Ovary (tissue), 9 donors: Measurements from ENCODE around the gene FEM1B. TPM values are rescaled to one million over a fixed set of nuclear protein-coding genes. Genes with fewer than 3 reads are reported as not detected.

Source experiments
- DNase-seq, 5 donors: peaks; one replicate each; pipeline ENCODE4 v3.0.0-alpha.2; 2019 to 2020
- H3K27ac ChIP-seq, 2 donors: fragments of 200-600 bp; one replicate each; pipeline versions ENCODE4 v1.5.1 to v1.8.0; 2019 to 2022
- H3K27me3 ChIP-seq: fragments of 200-600 bp; one replicate; pipeline ENCODE4 v1.8.0; 2022
- H3K36me3 ChIP-seq: fragments of 200-600 bp; sonication (generic); one replicate; pipeline ENCODE4 v1.5.1; 2019
- H3K4me1 ChIP-seq: one replicate; pipeline ENCODE4 v1.8.1; 2013; ENCODE audit warnings: mild to moderate bottlenecking, moderate library complexity; ENCODE audit not compliant: insufficient read depth
- H3K4me3 ChIP-seq: fragments of 200-600 bp; sonication (generic); one replicate; pipeline ENCODE4 v1.5.1; 2017
- H3K9me3 ChIP-seq, 2 donors: fragments of 200-600 bp in 1 of 2; sonication (generic) in 1 of 2; one replicate each; pipeline versions ENCODE4 v1.5.1 to v1.8.1; 2013 to 2019; ENCODE audit warnings: mild to moderate bottlenecking in 1 of 2, moderate library complexity in 1 of 2
- CTCF ChIP-seq, 3 donors: fragments of 450-650 bp in 2 of 3; fragments of 200-600 bp in 1 of 3; IDR thresholded peaks; one replicate each; pipeline versions ENCODE4 v1.5.1 to v1.8.0; 2016 to 2022; ENCODE audit warnings: antibody characterized with exemption in 3 of 3, mild to moderate bottlenecking in 1 of 3
- EP300 ChIP-seq: sonication (generic); formaldehyde crosslinking; IDR thresholded peaks from one replicate; pipeline ENCODE4 v1.6.1; 2017; ENCODE audit warnings: antibody characterized with exemption
- POLR2A ChIP-seq: fragments of 450-650 bp; IDR thresholded peaks from one replicate; pipeline ENCODE4 v1.6.1; 2017; ENCODE audit warnings: antibody characterized with exemption, mild to moderate bottlenecking, moderate library complexity
- WGBS, 3 donors: extraction: QIAGEN DNeasy Blood & Tissue Kit in 1 of 3; methylation state at CpG; one replicate each; pipeline versions ENCODE4 v1.1.5 to v1.1.7; 2013 to 2017; 5-methylcytosine and 5-hydroxymethylcytosine counted together
- intact Hi-C, 4 donors: fragments of 100-400 bp; cut with DNase I; formaldehyde crosslinking; loops; one replicate each; pipeline versions ENCODE4 v1.11.0 to v1.15.1; 2022 to 2023
- polyA plus RNA-seq, 2 donors: library from polyadenylated mRNA; stranded (reverse); fragments of 200-250 nt in 1 of 2; fragments of 350-450 nt in 1 of 2; fragmentation: Illumina TruSeq in 1 of 2; extraction: RNeasy Lipid Tissue Mini Kit (QIAGEN cat#74804) in 1 of 2; gene quantifications; one replicate each; pipeline ENCODE4 v1.2.3, GENCODE V29; 2013 to 2014
- total RNA-seq, 7 donors: library from RNA; depleted of rRNA in 2 of 7; stranded (reverse); fragments of >200 nt in 2 of 7; fragmentation: NEBNext Ultra II Directional in 3 of 7; extraction: Animal tissue kit (Norgen Biotek cat#: 25700) in 3 of 7; gene quantifications; one replicate each; pipeline versions ENCODE4 v1.1.0 to v1.2.4, GENCODE V29; 2016 to 2023
- donor health status: DM: no; HTN: no; CAD: no; lungs with moderate emphysema.
- donor health status: DM: no; HTN: no; CAD: no.
- donor health status: Bipolar disorder and iron deficiency.
- donor health status: DM: yes; HTN: yes; CAD: no.
- donor health status: DM: no; HTN: no; CAD: no.
- donor health status: DM: yes; HTN: yes; CAD: no.

FEM1B gene
- total and polyA plus RNA-seq, 9 donors = 15.8 to 83.2 (median 54.8) TPM

GRCh38 chr15:68261980-68262379 lies 15.6 kb upstream of the FEM1B start:
- intact Hi-C loops = no loop called here
- Histone ChIP-seq H3K9me3 (no peaks in the 10 kb centered on the region), H3K4me1 (no peaks in the 10 kb centered on the region), H3K36me3 (no peaks in the 10 kb centered on the region), H3K27ac (no peak overlapping the region), H3K4me3 (no peak overlapping the region), H3K27me3 (peaks cover 3% of the 10 kb centered on the region)
- TF ChIP-seq POLR2A = no peak
- no peak for DNase-seq
- WGBS, 3 donors = 96 to 97% (median 97%) methylated on average over 3 of the region's 3 CpGs

DNA sequence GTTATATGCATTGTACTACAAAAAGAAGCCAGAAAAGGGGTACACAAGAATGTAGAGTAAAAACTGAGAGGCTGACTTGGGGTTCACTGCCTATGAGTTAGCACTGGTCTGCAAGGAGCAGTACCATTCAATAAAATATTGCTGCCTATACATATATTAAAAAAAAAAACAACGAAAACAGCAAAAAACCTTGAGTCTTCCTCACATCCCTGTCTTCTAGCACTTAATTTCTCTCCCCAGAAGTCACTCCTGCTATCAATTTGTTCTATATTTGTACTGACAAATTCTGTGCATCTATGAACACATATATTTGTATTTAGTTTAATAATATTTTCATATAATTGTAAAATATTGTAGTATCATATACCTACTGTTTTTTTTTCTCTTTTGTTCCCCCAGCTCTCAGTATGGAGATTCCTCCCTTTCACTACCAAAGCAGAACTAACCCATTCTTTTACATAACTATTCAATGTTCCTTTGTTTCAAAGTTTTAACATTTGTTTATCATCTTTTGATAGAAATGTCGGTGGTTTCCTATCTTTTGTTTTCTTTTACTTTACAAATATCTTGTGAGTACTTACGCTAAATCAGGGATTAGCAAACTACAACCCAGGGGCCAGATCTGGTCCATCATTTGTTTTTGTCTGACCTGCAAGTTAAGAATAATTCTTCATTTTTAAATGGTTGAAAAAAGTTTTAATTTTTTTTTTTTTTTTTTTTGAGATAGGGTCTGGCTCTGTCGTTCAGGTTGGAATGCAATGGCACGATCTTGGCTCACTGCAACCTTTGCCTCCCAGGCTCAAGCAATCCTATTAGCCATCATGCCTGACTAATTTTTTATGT lies 14.8 kb upstream of the FEM1B start:
- Histone ChIP-seq H3K27ac (no peak overlapping the region), H3K36me3 (no peaks in the 10 kb centered on the region), H3K27me3 (peaks cover 3% of the 10 kb centered on the region), H3K9me3 (no peaks in the 10 kb centered on the region), H3K4me3 (no peak overlapping the region), H3K4me1 (no peaks in the 10 kb centered on the region)
- DNase-seq = no peak
- no peak for TF ChIP-seq POLR2A
- no peak for TF ChIP-seq CTCF (IDR thresholded peaks at IDR 0.05)
- TF ChIP-seq EP300 = no peak
- whole genome bisulfite sequencing, 3 donors = 41 to 46% (median 42%) methylated on average over 5 of the region's 5 CpGs
- intact Hi-C loops = no loop called here

DNA sequence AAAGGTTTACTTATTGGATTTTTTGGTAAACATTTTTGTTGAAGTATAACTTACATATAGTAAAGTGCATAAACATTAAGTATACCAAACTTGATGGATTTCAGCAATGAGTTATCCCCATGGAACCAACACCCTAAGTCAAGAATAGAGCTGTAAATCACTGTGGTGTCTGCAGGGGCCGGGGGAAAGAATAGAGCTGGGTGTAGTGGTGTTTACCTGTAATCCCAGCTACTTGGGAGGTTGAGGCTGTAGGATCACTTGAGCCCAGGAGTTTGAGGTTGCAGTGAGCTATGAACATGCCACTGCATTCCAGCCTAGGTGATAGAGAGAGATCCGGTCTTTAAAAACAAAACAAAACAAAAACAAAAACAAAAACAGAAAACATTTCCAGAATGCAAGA lies 13.3 kb upstream of the FEM1B start:
- WGBS, 3 donors = 41 to 53% (median 43%) methylated on average over 2 of the region's 2 CpGs

DNA sequence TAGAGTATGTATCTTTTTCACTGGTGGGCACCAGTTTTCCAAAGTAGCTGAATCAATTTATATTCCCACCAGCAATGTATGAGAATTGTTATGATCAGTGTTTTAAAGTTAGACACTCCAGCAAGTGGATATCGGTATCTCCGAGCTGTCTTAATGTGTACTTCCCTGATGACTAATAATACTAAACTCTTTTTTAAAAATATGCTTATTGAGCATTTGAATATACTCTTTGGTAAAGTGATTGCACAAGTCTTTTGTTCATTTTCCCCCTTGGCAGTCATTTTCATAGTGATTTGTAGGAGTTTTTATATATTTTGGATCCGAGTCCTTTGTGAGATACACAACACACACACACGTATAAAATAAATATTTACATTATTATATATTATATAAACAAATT lies 12.5 kb upstream of the FEM1B start:
- H3K27ac ChIP-seq = no peak overlapping the region
- H3K4me1 ChIP-seq = no peaks in the 10 kb centered on the region
- H3K27me3 ChIP-seq = peaks cover 3% of the 10 kb centered on the region
- no peak for DNase-seq
- no peak for TF ChIP-seq CTCF (IDR thresholded peaks at IDR 0.05)
- no peak for TF ChIP-seq EP300
- no peak for TF ChIP-seq POLR2A
- WGBS, 3 donors = 78 to 86% (median 86%) methylated on average over 4 of the region's 4 CpGs
- intact Hi-C loops = no loop called here
- no peaks in the 10 kb centered on the region for H3K36me3 ChIP-seq
- no peak overlapping the region for H3K4me3 ChIP-seq
- no peaks in the 10 kb centered on the region for H3K9me3 ChIP-seq

More for the DNA sequence above, 13.3 kb upstream of the FEM1B start:
- no peak for DNase-seq
- H3K4me3 ChIP-seq = no peak overlapping the region
- TF ChIP-seq CTCF (IDR thresholded peaks at IDR 0.05) = no peak
- no peak for TF ChIP-seq EP300
- no peak for TF ChIP-seq POLR2A
- no peaks in the 10 kb centered on the region for H3K9me3 ChIP-seq
- no peaks in the 10 kb centered on the region for H3K36me3 ChIP-seq
- intact Hi-C loops = no loop called here
- peaks cover 3% of the 10 kb centered on the region for H3K27me3 ChIP-seq
- H3K4me1 ChIP-seq = no peaks in the 10 kb centered on the region
- no peak overlapping the region for H3K27ac ChIP-seq

DNA sequence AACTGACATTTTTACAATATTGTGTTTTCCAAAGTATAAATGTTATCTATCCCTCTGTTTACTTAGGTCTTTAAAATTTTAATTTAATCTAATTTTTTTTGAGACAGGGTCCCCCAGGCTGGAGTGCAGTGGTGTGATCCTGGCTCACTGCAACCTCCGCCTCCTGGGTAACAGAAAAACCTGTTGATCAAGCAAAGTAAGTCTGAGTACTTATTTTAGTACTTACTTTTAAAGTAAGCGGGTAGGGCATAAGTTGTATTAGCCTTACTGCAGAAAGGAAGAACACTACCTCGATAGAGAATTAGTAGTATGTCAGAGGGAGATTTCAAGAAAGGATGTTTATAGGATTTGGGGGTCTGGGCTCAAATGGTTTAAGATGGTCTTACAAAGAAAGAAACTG lies 11.9 kb upstream of the FEM1B start:
- H3K9me3 ChIP-seq = no peaks in the 10 kb centered on the region
- intact Hi-C loops = no loop called here
- WGBS, 3 donors = 91 to 93% (median 92%) methylated on average over 3 of the region's 3 CpGs
- H3K4me3 ChIP-seq = no peak overlapping the region
- TF ChIP-seq EP300 = no peak
- TF ChIP-seq POLR2A = no peak
- no peak for TF ChIP-seq CTCF (IDR thresholded peaks at IDR 0.05)
- DNase-seq = no peak
- H3K27me3 ChIP-seq = peaks cover 3% of the 10 kb centered on the region
- H3K4me1 ChIP-seq = no peaks in the 10 kb centered on the region
- no peaks in the 10 kb centered on the region for H3K36me3 ChIP-seq
- no peak overlapping the region for H3K27ac ChIP-seq
